Measurements from ENCODE around the gene SDHA. TPM values are rescaled to one million over a fixed set of nuclear protein-coding genes. Genes with fewer than 3 reads are reported as not detected.
A peak's percentile ranks its signal among the peaks of the same experiment; 100 is the strongest.

The SDHA gene
- total and polyA plus RNA-seq, 9 of the 15 experiments (the other 6 are each of a cell fraction or from before 2014, with no cell fraction given) = 82.9 to 191 (median 130) TPM

GRCh38 chr5:173392-174290 is 44.5 kb upstream of the SDHA start:
- no peak for DNase-seq (ENCODE audit: extremely low read depth in 1 of 4, low spot score in 3 of 4)
- Histone ChIP-seq H3K27me3 (ENCODE audit: control insufficient read depth in 2 of 2, insufficient read depth in 2 of 2, low read length in 2 of 2) (peaks cover 76 to 86% of the 10 kb centered on the region in 2 experiments), H3K9me3 (replicated peaks; ENCODE audit: control insufficient read depth, insufficient read depth, low read depth, low read length) (no peaks in the 10 kb centered on the region), H4K20me1 (replicated peaks; ENCODE audit: control insufficient read depth, insufficient read depth, low read length) (peaks cover 12% of the 10 kb centered on the region), H3K27ac (ENCODE audit: extremely low read depth, low read depth, low read length) (no peak overlapping the region), H3K36me3 (ENCODE audit: control insufficient read depth, insufficient read depth, low read length) (no peaks in the 10 kb centered on the region), H3K4me2 (ENCODE audit: insufficient read depth, low read length) (no peak overlapping the region), H3K4me3 (no peak overlapping the region), H3K9ac (ENCODE audit: insufficient read depth in 1 of 2, low read depth in 2 of 2, low read length in 2 of 2) (no peak overlapping the region), H2AFZ (ENCODE audit: low read depth, low read length) (no peak overlapping the region), H3K79me2 (ENCODE audit: control insufficient read depth, insufficient read depth, low read length) (no peaks in the 10 kb centered on the region), H3K9me1 (ENCODE audit: control insufficient read depth, insufficient read depth, low read length) (peaks cover 4% of the 10 kb centered on the region), H3K4me1 (replicated peaks in 1 of 2; ENCODE audit: control insufficient read depth in 2 of 2, insufficient read depth in 2 of 2, low read length in 2 of 2) (peaks cover 0 to 17% of the 10 kb centered on the region in 2 experiments; a peak in 3 of 5 replicates)
- ChIA-PET POLR2A (interaction anchor here (1.6 kb wide), 1 partner anchor 13 kb away, joined by 3 read pairs; no protein-coding TSS in a partner anchor), CTCF (ENCODE audit: low intra/inter-chr PET ratio) (no interaction called here)
- no TSS peak for BruUV-seq (replicated peaks)
- TF ChIP-seq KDM1A (IDR thresholded peaks at IDR 0.05) (peak in 1 of 2 experiments; percentile 27; a peak in 1 of 4 replicates), RAD21 (CRISPR knock-in tag; conservative IDR thresholded peaks at IDR 0.05 in 1 of 2, IDR thresholded peaks at IDR 0.05 in 1 of 2) (no peak), CCAR2 (IDR thresholded peaks at IDR 0.05; ENCODE audit: low read depth, low read length) (no peak), FOSL1 (tag; conservative IDR thresholded peaks at IDR 0.05) (no peak), MTA2 (IDR thresholded peaks at IDR 0.05; ENCODE audit: low read depth) (no peak), SNAPC5 (CRISPR knock-in tag; IDR thresholded peaks at IDR 0.05) (no peak), EZH2 (IDR thresholded peaks at IDR 0.05; ENCODE audit: borderline replicate concordance, low read depth, low read length) (peak; percentile 85), OTX1 (CRISPR knock-in tag; IDR thresholded peaks at IDR 0.05) (no peak), CBFA2T3 (IDR thresholded peaks at IDR 0.05) (no peak), PYGO2 (tag; IDR thresholded peaks at IDR 0.05) (no peak)
- whole genome bisulfite sequencing (ENCODE audit: insufficient coverage, low coverage, missing lambda C conversion rate) = 1% methylated on average over 22 of the region's 22 CpGs
- in situ Hi-C loops (cut with MboI) = no loop called here
- intact Hi-C loops (cut with micrococcal nuclease) = no loop called here
- FAIRE-seq = no peak
- no peak; the same call in 2 of the 3 replicates for ATAC-seq

All from K562 (cell line).